Activated T-helper 1 cell treated with anti-CD3 and anti-CD28 coated beads, Interleukin-12 subunit alpha, Interleukin-12 subunit beta, Interleukin-2, Interleukin-4 antibody, amounts not matched to agents 30 ng/mL and 10 ng/mL and 1 ng/mL, durations not matched to agents 14 hours and 24 hours and 36 hours (primary cell): ENCODE results near the gene HM13. TPM values are rescaled to one million over a fixed set of nuclear protein-coding genes. Genes with fewer than 3 reads are reported as not detected.
"Not testable (repeated sequence)": the region's sequence is repeated elsewhere in the genome, so short reads cannot be mapped to it uniquely, and the experiment has no call there.

Experiments
- DNase-seq: peaks from one replicate; pipeline ENCODE4 v3.0.0; 2021; ENCODE audit warnings: low spot score
- H3K27ac Mint-ChIP-seq: one replicate; pipeline ENCODE4 v1.8.0; 2021; ENCODE audit warnings: mild to moderate bottlenecking, mixed read lengths
- H3K27me3 Mint-ChIP-seq: one replicate; pipeline ENCODE4 v1.8.0; 2022; ENCODE audit warnings: mild to moderate bottlenecking, moderate library complexity, mixed read lengths; ENCODE audit not compliant: insufficient read depth
- H3K36me3 Mint-ChIP-seq: one replicate; pipeline ENCODE4 v1.8.0; 2021; ENCODE audit warnings: low read depth, mixed read lengths
- H3K4me1 Mint-ChIP-seq: one replicate; pipeline ENCODE4 v1.8.0; 2021; ENCODE audit warnings: low read depth, mixed read lengths
- H3K4me3 Mint-ChIP-seq: one replicate; pipeline ENCODE4 v1.8.0; 2021; ENCODE audit warnings: mild to moderate bottlenecking, moderate library complexity, mixed read lengths
- H3K9me3 Mint-ChIP-seq: one replicate; pipeline ENCODE4 v1.8.0; 2021; ENCODE audit warnings: mixed read lengths
- intact Hi-C: fragments of 100-400 bp; cut with micrococcal nuclease; formaldehyde crosslinking; loops from one replicate; pipeline ENCODE4 v1.15.1; 2024
- total RNA-seq: library from RNA; stranded (reverse); gene quantifications from 2 replicates; pipeline ENCODE4 v1.2.3, GENCODE V29; 2022

The HM13 gene
- total RNA-seq, 1 donor from 2014 or later, result 228 TPM

DNA sequence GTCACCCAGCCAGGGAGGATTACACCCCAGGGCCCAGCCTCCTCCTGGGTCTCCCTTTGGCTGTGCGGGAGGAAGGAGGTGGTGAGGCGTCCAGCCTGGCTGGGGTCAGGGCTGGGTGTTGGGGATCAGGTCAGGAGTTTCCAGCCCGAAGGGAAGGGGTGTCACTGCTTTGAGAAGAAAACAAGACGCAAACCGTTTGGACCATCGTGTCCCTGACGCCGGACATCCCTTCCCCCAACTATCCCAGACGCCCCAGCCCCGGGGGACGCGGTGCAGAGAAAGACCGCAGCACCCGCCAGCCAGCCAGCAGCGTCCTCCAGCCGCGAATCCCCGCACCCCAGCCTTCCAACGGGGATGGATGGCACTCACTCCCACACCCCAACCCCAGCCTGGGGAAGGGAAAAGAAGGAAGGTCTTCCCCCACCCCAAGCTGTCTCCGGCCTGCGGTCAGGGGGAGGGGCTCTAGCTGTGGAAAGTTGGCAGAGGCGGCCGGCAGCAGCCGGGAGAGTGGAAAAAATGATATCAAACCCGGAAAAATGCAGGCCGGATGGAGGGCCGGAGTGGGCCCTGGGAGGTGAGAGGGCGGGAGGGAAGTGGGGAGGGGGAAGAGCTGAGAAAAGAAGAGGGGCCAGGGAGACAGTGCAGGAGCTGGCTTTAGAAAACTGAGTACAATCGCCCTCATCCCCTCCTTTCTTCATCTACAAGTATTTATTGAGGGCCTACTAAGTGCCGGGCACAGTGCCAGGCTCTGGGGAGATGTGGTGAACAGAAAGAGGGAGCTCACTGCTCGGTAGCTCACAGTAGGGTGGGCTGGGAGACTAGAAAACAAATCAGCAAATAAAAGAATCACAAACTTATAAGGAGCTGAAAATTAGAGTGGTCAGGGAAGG lies 28.5 kb upstream of the HM13 start:
- Mint-ChIP-seq H3K36me3 (no peaks in the 10 kb centered on the region), H3K4me3 (no peak overlapping the region), H3K27me3 (peaks cover 17% of the 10 kb centered on the region), H3K4me1 (peaks cover 7% of the 10 kb centered on the region), H3K27ac (peak overlapping the region; percentile 35), H3K9me3 (no peaks in the 10 kb centered on the region)
- DNase-seq, result no peak
- intact Hi-C loops, result no loop called here

GRCh38 chr20:31488115-31488514 lies 26.1 kb upstream of the HM13 start:
- H3K4me3 Mint-ChIP-seq, result no peak overlapping the region
- no peak for DNase-seq
- H3K4me1 Mint-ChIP-seq, result peaks cover 7% of the 10 kb centered on the region
- intact Hi-C loops, result no loop called here
- no peaks in the 10 kb centered on the region for H3K36me3 Mint-ChIP-seq
- H3K9me3 Mint-ChIP-seq, result no peaks in the 10 kb centered on the region
- peaks cover 16% of the 10 kb centered on the region for H3K27me3 Mint-ChIP-seq
- no peak overlapping the region for H3K27ac Mint-ChIP-seq

DNA sequence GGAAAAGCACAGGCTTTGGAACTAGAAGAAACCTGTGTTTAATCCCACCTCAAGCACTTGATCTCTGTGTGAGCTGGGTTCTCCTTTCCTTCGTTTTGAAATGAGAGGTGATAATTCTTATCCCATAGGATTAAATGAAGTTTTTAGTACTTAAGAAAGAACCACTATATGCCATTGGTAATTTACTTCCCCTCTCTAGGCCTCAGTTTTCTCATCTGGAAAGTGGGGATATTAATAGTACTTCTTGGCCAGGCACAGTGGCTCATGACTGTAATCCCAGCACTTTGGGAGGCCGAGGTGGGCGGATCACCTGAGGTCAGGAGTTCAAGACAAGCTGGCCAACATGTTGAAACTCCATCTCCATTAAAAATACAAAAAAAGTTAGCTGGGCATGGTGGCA lies 25.1 kb upstream of the HM13 start:
- Mint-ChIP-seq H3K4me3 (no peak overlapping the region), H3K27ac (no peak overlapping the region), H3K27me3 (peaks cover 16% of the 10 kb centered on the region), H3K4me1 (peaks cover 7% of the 10 kb centered on the region), H3K36me3 (no peaks in the 10 kb centered on the region), H3K9me3 (no peaks in the 10 kb centered on the region)
- no peak for DNase-seq
- intact Hi-C loops, result no loop called here

- no peak overlapping the region for H3K4me3 Mint-ChIP-seq
- H3K36me3 Mint-ChIP-seq, result no peaks in the 10 kb centered on the region
- DNase-seq, result no peak
- peaks cover 7% of the 10 kb centered on the region for H3K4me1 Mint-ChIP-seq
- H3K27ac Mint-ChIP-seq, result no peak overlapping the region
- peaks cover 10% of the 10 kb centered on the region for H3K27me3 Mint-ChIP-seq
- intact Hi-C loops, result no loop called here
- no peaks in the 10 kb centered on the region for H3K9me3 Mint-ChIP-seq
Observed at GRCh38 chr20:31490752-31491151, 23.5 kb upstream of the HM13 start.

- no peak for DNase-seq
- H3K4me3 Mint-ChIP-seq, result no peak overlapping the region
- intact Hi-C loops, result no loop called here
- no peaks in the 10 kb centered on the region for H3K9me3 Mint-ChIP-seq
- H3K27me3 Mint-ChIP-seq, result peaks cover 9% of the 10 kb centered on the region
- H3K27ac Mint-ChIP-seq, result no peak overlapping the region
- H3K4me1 Mint-ChIP-seq, result no peaks in the 10 kb centered on the region
- H3K36me3 Mint-ChIP-seq, result no peaks in the 10 kb centered on the region
Observed at GRCh38 chr20:31494131-31494530, 20.1 kb upstream of the HM13 start.

GRCh38 chr20:31496761-31497295 lies 17.4 kb upstream of the HM13 start:
- H3K27ac Mint-ChIP-seq, result no peak overlapping the region
- H3K4me3 Mint-ChIP-seq, result no peak overlapping the region
- H3K27me3 Mint-ChIP-seq, result peaks cover 9% of the 10 kb centered on the region
- no peak for DNase-seq
- no peaks in the 10 kb centered on the region for H3K4me1 Mint-ChIP-seq
- H3K9me3 Mint-ChIP-seq, result no peaks in the 10 kb centered on the region
- no peaks in the 10 kb centered on the region for H3K36me3 Mint-ChIP-seq
- intact Hi-C loops, result no loop called here

DNA sequence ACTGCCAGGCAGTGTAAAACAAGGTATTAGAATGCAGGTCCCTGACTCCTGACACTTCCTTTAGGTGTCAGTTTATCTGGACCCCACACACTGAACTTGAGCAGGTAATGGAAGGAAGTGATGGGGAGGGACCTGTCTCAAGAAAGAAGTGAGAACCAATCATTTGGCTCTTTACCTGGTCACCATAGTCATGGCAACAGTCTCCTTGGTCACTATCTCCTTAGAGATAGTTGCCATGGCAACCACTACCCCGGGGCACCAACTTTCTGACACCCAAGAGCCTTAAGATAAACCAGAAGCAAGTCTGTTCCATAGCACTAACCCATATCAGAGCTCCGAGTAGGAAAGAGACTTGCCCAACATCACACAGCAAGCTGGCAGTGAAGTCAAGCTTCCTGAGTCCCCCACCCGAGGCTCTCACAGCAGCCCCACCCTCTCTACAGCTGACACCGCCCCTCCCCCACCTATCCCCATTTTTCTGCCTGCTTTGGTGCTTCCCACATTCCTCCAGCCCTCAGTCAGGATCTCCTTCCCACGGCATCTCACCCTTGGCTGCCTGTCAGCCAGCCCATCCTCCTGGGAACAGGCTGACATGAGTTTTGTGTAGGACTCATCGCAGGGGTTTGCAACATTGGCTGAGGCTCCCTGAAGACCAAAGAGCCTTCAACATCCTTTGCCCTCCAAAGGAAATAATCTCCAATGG lies 16.3 kb upstream of the HM13 start:
- no peak for DNase-seq
- intact Hi-C loops, result no loop called here
- H3K4me3 Mint-ChIP-seq, result no peak overlapping the region
- H3K4me1 Mint-ChIP-seq, result no peaks in the 10 kb centered on the region
- H3K27me3 Mint-ChIP-seq, result peaks cover 9% of the 10 kb centered on the region
- no peaks in the 10 kb centered on the region for H3K36me3 Mint-ChIP-seq
- no peaks in the 10 kb centered on the region for H3K9me3 Mint-ChIP-seq
- no peak overlapping the region for H3K27ac Mint-ChIP-seq

GRCh38 chr20:31500527-31500926 lies 13.7 kb upstream of the HM13 start:
- no peak for DNase-seq
- intact Hi-C loops, result loop anchor here (10.0 kb wide), 1 partner anchor 256 kb away; no protein-coding TSS in a partner anchor
- H3K4me1 Mint-ChIP-seq, result peaks cover 6% of the 10 kb centered on the region
- H3K27me3 Mint-ChIP-seq, result peaks cover 12% of the 10 kb centered on the region
- no peaks in the 10 kb centered on the region for H3K36me3 Mint-ChIP-seq
- H3K4me3 Mint-ChIP-seq, result no peak overlapping the region
- no peaks in the 10 kb centered on the region for H3K9me3 Mint-ChIP-seq
- no peak overlapping the region for H3K27ac Mint-ChIP-seq

DNA sequence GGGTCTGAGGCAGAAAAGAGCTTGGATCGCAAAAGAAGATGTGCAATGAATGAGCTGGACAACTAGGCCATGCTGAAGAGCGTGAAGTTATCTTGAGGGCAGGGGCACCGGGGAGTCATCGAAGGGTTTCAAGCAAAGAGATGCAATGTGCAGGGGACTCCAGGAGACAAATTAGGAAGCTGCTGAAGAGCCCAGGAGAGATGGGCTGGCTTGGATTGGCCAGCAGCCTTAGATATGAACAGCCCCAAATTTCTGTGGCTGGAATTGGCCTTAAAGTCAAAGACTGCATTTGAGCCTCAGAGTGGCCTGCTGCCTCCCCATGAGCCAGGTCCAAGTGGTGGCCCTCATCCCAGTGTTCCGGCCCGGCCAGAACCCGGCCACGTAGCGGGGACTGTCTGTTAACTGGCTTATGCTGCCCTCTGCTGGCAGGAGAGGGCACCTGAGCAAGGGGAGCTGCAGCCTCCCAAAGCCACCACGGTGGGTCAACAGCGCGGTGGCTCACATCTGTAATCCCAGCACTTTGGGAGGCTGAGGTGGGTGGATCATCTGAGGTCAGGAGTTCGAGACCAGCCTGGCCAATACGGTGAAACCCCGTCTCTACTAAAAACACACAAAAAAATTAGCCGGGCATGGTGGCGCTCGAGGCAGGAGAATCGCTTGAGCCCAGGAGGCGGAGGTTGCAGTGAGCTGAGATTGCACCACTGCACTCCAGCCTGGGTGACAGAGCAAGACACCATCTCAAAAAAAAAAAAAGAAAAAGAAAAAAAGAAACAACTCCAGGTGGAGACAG lies 11.2 kb upstream of the HM13 start:
- H3K4me1 Mint-ChIP-seq, H3K9me3 Mint-ChIP-seq, H3K27ac Mint-ChIP-seq, H3K27me3 Mint-ChIP-seq, H3K4me3 Mint-ChIP-seq, H3K36me3 Mint-ChIP-seq: not testable (repeated sequence)
- DNase-seq, result peak; percentile 58
- intact Hi-C loops, result loop anchor here (1.0 to 10.0 kb wide), 3 partner anchors 11 to 258 kb away; partner anchors contain the start of gene HM13

- no peaks in the 10 kb centered on the region for H3K36me3 Mint-ChIP-seq
- intact Hi-C loops, result loop anchor here (10.0 kb wide), 1 partner anchor 261 kb away; no protein-coding TSS in a partner anchor
- H3K4me3 Mint-ChIP-seq, result no peak overlapping the region
- peaks cover 5% of the 10 kb centered on the region for H3K9me3 Mint-ChIP-seq
- peaks cover 17% of the 10 kb centered on the region for H3K27me3 Mint-ChIP-seq
- DNase-seq, result no peak
- H3K27ac Mint-ChIP-seq, result no peak overlapping the region
- H3K4me1 Mint-ChIP-seq, result peaks cover 6% of the 10 kb centered on the region
Observed at GRCh38 chr20:31505903-31506302, 8.3 kb upstream of the HM13 start.

DNA sequence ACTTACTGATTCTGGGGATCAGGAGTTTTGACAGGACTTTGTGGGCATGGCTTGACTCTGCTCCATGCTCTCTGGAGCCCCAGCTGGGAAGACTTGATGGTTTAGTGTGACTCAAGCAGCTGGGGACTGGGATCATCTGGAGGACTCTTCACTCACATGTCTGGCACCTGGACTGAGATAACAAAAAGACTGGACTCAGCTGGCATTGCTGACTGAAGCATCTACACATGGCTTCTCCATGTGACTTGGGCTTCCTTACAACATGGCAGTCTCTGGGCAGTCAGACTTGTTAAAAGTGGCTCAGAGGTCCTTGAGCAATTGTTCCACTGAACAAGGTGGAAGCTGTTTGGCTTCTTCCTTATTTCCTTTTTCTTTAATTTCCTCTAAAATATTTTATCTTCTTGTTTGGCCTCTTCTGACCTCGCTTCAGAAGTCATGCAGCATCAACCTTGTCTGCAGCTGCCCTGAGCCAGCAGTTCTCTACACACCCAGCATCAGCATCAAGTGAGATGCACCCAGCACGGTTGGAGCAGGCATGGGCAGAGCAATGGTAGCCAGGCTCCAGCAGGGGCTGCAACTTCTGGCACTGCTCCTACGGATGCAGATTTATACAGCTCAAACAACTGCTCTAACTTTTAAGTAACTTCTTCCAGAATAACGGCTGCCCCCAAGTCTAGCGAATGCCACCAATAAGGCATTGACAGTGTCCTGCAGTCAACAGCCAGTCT lies 5.6 kb upstream of the HM13 start:
- H3K27me3 Mint-ChIP-seq, result peaks cover 17% of the 10 kb centered on the region
- intact Hi-C loops, result loop anchor here (10.0 kb wide), 1 partner anchor 264 kb away; no protein-coding TSS in a partner anchor
- no peak for DNase-seq
- H3K4me1 Mint-ChIP-seq, result peaks cover 3% of the 10 kb centered on the region
- no peak overlapping the region for H3K27ac Mint-ChIP-seq
- H3K9me3 Mint-ChIP-seq, result peaks cover 5% of the 10 kb centered on the region
- H3K4me3 Mint-ChIP-seq, result no peak overlapping the region
- H3K36me3 Mint-ChIP-seq, result no peaks in the 10 kb centered on the region
